Measurements from ENCODE around the gene ZNF576. TPM values are rescaled to one million over a fixed set of nuclear protein-coding genes. Genes with fewer than 3 reads are reported as not detected.

The ZNF576 gene
- polyA plus RNA-seq, 1 experiment = 14.8 TPM

DNA sequence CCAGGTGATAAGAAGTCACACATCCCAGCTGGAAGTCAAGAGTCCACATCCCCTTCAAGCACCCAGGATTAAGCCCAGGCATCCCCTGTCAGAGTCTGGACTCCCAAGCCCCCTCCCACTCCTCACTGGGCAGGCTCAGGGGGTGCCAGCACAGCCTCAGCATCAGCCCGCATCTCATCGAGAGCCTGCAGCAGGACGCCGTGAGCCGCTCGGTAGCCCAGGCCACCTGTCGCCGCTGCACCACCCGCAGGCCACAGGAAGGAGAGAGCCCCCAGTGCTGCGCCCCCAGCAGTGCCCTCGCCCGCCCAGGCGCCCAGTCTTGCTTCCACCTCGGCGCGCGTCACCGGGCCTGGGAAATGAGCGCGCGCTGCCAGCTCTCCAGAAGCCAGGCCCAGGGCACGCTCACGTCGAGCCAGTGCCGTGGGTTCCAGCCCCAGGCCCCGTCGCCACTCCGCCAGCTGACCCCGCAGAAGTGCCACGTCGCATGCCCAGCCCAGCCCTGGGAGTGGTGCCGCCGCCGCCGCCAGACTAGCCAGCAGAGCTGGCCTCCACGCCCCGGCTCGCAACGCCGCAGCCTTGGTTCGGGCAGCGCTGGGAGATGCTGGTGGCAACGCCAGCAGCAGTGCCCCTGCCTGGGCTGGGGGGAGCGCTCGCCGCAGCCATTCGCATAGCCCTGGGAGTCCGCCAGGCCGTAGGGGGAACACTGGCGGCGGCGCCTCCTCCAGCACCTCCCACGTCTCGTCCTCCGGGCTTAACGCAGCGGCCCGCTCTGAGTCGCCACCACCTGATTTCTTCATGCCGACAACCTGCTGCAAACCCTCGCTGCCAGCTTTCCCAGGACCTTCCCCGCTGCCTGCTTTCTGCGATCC lies 4.3 kb upstream of the ZNF576 start:
- H3K36me3 ChIP-seq (ENCODE audit: control insufficient read depth, insufficient read depth, low read length) = peaks cover 20% of the 10 kb centered on the region
- POLR2A ChIA-PET = no interaction called here
- H3K4me3 ChIP-seq (ENCODE audit: low read depth, low read length) = no peak overlapping the region
- H3K27me3 ChIP-seq (ENCODE audit: control insufficient read depth, insufficient read depth, low read length) = no peaks in the 10 kb centered on the region
- CTCF ChIA-PET = interaction anchor here (1.5 kb wide), 1 partner anchor 193 kb away, joined by 4 read pairs; no protein-coding TSS in a partner anchor
- TF ChIP-seq, protein P1, sequence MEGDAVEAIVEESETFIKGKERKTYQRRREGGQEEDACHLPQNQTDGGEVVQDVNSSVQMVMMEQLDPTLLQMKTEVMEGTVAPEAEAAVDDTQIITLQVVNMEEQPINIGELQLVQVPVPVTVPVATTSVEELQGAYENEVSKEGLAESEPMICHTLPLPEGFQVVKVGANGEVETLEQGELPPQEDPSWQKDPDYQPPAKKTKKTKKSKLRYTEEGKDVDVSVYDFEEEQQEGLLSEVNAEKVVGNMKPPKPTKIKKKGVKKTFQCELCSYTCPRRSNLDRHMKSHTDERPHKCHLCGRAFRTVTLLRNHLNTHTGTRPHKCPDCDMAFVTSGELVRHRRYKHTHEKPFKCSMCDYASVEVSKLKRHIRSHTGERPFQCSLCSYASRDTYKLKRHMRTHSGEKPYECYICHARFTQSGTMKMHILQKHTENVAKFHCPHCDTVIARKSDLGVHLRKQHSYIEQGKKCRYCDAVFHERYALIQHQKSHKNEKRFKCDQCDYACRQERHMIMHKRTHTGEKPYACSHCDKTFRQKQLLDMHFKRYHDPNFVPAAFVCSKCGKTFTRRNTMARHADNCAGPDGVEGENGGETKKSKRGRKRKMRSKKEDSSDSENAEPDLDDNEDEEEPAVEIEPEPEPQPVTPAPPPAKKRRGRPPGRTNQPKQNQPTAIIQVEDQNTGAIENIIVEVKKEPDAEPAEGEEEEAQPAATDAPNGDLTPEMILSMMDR (IDR thresholded peaks at IDR 0.05; ENCODE audit: insufficient read depth, low read depth, low read length) = no peak
- DNase-seq (ENCODE audit: low read depth) = no peak

DNA sequence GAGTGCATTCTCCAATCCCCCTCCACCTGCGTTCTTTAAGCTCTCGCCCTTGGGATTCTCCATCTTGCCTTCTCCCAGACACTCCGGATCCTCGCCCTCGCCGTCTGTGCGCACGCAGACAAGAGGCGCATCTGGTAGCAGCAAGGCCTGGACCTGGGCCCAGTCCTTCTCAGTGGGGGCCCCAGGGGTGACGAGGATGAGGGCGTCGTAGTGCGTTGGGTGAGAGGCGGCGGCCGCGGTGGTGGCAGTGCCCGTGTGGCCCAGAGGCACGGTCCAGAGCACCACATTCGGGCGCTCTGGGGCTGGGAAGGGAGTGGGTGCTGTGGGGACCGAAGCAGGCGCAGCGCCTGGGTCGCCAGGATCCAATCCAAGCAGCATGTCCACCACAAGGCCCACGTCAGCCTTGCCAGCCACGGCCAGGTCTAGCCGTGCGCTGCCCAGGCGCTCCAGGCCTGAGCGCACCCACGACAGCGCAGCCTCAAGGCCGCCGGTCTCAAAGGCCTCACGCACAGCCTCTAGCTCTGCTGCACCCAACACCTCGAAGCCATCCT lies 3.5 kb upstream of the ZNF576 start:
- POLR2A ChIA-PET = no interaction called here
- TF ChIP-seq, protein P1 (IDR thresholded peaks at IDR 0.05; ENCODE audit: insufficient read depth, low read depth, low read length) = no peak
- peaks cover 20% of the 10 kb centered on the region for H3K36me3 ChIP-seq (ENCODE audit: control insufficient read depth, insufficient read depth, low read length)
- CTCF ChIA-PET = interaction anchor here (1.5 to 4.9 kb wide), 3 partner anchors 38 to 192 kb away, joined by 4 to 36 read pairs (median 12); no protein-coding TSS in a partner anchor
- no peak for DNase-seq (ENCODE audit: low read depth)
- no peaks in the 10 kb centered on the region for H3K27me3 ChIP-seq (ENCODE audit: control insufficient read depth, insufficient read depth, low read length)
- H3K4me3 ChIP-seq (ENCODE audit: low read depth, low read length) = no peak overlapping the region

DNA sequence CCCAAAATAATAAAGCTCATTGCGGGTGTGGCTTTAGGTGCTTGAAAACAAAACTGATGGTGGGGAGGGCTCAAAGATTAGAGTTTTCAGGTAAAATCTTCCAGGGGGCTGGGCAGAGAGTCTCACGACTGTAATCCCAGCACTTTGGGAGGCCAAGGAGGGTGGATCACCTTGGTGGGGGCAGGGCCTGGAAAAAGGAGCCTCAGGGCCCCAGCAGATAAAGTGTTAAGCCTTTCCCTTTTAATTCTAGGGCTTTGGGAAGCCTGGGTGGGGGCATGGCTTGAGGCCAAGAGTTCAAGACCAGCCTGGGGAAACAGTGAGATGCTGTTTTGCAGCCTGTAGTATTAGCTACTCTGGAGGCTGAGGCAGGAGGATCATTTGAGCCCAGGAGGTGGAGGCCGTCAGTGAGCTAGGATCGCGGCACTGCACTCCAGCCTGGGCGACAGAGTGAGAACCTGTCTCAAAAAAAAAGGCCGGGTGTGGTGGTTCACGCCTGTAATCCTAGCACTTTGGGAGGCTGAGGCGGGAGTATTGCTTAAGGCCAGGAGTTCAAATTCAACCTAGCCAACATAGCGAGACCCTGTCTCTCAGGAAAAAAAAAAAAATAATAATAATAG lies 2.2 kb upstream of the ZNF576 start:
- TF ChIP-seq, protein P1 (IDR thresholded peaks at IDR 0.05; ENCODE audit: insufficient read depth, low read depth, low read length) = no peak
- DNase-seq (ENCODE audit: low read depth) = no peak
- no peaks in the 10 kb centered on the region for H3K27me3 ChIP-seq (ENCODE audit: control insufficient read depth, insufficient read depth, low read length)
- H3K36me3 ChIP-seq (ENCODE audit: control insufficient read depth, insufficient read depth, low read length) = peaks cover 19% of the 10 kb centered on the region
- POLR2A ChIA-PET = interaction anchor here (0.6 kb wide), 1 partner anchor 74 kb away, joined by 4 read pairs; no protein-coding TSS in a partner anchor
- CTCF ChIA-PET = interaction anchor here (0.6 to 4.9 kb wide), 23 partner anchors 10 to 231 kb away, joined by 3 to 43 read pairs (median 4); partner anchors contain the start of genes ETHE1, XRCC1 and ZNF575
- peak overlapping the region; percentile 64 for H3K4me3 ChIP-seq (ENCODE audit: low read depth, low read length)

DNA sequence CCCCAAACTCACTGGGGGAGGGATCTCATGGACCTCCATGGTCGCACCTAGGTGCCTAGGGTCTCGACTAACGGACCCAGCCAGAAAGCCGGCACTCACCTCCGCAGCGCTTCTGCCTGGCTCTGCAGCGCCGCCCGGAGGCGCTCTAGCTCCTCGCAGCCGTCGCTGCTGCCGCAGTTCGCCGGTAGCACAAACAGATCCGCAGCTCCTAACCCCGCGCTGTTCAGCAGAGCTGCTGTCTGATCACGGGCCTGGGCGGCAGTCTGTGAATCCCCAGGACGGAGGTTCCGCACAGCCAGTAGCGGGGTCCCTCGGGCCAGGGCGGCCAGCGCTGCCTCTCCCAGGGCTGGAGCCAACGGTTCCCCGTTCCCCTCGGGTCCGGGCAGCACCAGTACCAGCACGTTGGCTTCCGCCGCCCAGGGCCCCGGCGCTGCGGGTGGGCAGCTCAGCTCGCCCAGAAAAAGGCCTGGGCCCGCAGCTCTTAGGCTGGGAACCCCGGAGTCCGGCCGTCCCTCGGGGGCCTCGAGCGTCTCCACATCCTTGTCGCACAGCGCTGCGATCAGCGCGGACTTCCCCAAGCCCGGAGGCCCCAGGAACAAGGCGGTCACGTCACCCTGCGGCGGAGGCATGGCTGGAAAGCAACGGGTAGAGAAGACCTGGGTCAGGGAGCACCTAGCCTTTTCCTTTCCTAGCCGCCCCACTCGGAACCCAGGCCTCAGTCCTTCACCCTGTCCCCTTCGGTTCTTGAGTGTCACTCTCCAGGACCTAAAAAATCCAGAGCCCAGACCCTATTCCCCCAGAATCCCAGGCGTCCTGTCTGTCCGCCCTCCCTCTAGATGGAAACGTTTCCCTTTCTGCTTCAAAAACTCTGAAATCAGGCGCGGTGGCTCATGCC lies 1.4 kb upstream of the ZNF576 start:
- peaks cover 20% of the 10 kb centered on the region for H3K36me3 ChIP-seq (ENCODE audit: control insufficient read depth, insufficient read depth, low read length)
- peak overlapping the region; percentile 64 for H3K4me3 ChIP-seq (ENCODE audit: low read depth, low read length)
- no peaks in the 10 kb centered on the region for H3K27me3 ChIP-seq (ENCODE audit: control insufficient read depth, insufficient read depth, low read length)
- ChIA-PET POLR2A (no interaction called here), CTCF (interaction anchor here (0.6 to 4.9 kb wide), 24 partner anchors 11 to 230 kb away, joined by 3 to 43 read pairs (median 4); partner anchors contain the start of genes ETHE1, PLAUR, XRCC1 and ZNF575)
- DNase-seq (ENCODE audit: low read depth) = no peak
- TF ChIP-seq, protein P1 (IDR thresholded peaks at IDR 0.05; ENCODE audit: insufficient read depth, low read depth, low read length) = peak; percentile 92

Data from BJ (cell line).